CD14-positive monocyte (primary cell): ENCODE measurements around the gene MAMLD1. TPM values are rescaled to one million over a fixed set of nuclear protein-coding genes. Genes with fewer than 3 reads are reported as not detected.

Source experiments
- DNase-seq, 3 donors: peaks; one replicate each; pipeline ENCODE4 v3.0.0-alpha.2; 2011 to 2022
- H2AFZ ChIP-seq: 2 replicates; pipeline ENCODE4 v1.6.0; 2012; ENCODE audit warnings: mild to moderate bottlenecking, low read depth, low read length, inconsistent platforms; ENCODE audit not compliant: insufficient read depth, poor library complexity, severe bottlenecking
- H3K27ac ChIP-seq, 2 donors: 1 replicate in 1 of 2; 2 replicates in 1 of 2; pipeline ENCODE4 v1.5.1; 2012 to 2013; ENCODE audit warnings: low read length in 2 of 2, control low read depth in 1 of 2, inconsistent platforms in 1 of 2, low read depth in 1 of 2, mild to moderate bottlenecking in 1 of 2
- H3K27me3 ChIP-seq, 2 donors: one replicate each; pipeline versions ENCODE4 v1.6.0 to v1.6.1; 2011 to 2013; ENCODE audit warnings: low read length in 2 of 2; ENCODE audit not compliant: control insufficient read depth in 2 of 2, insufficient read depth in 2 of 2
- H3K36me3 ChIP-seq, 2 donors: replicated peaks in 1 of 2; 1 replicate in 1 of 2; 2 replicates in 1 of 2; pipeline versions ENCODE4 v1.5.1 to v1.6.1; 2012 to 2013; ENCODE audit warnings: low read length in 2 of 2, control low read depth in 1 of 2, inconsistent platforms in 1 of 2, mild to moderate bottlenecking in 1 of 2; ENCODE audit not compliant: insufficient read depth in 2 of 2, control insufficient read depth in 1 of 2
- H3K4me1 ChIP-seq, 2 donors: 1 replicate in 1 of 2; 2 replicates in 1 of 2; pipeline versions ENCODE4 v1.5.1 to v1.6.1; 2012 to 2013; ENCODE audit warnings: low read length in 2 of 2, control low read depth in 1 of 2, inconsistent platforms in 1 of 2, mild to moderate bottlenecking in 1 of 2, moderate library complexity in 1 of 2; ENCODE audit not compliant: insufficient read depth in 2 of 2, control insufficient read depth in 1 of 2
- H3K4me2 ChIP-seq: replicated peaks from 2 replicates; pipeline ENCODE3; 2012; ENCODE audit warnings: low read length, moderate library complexity, mild to moderate bottlenecking; ENCODE audit not compliant: poor library complexity, severe bottlenecking; ENCODE audit errors: extremely low read depth
- H3K4me3 ChIP-seq, 3 experiments: fragments of 200-600 bp in 1 of 3; sonication (generic) in 1 of 3; replicated peaks in 1 of 3; 1 replicate in 2 of 3; 2 replicates in 1 of 3; pipeline ENCODE4 v1.5.1; 2011 to 2013; ENCODE audit warnings: low read length in 3 of 3, mild to moderate bottlenecking in 3 of 3, control low read depth in 2 of 3, low read depth in 2 of 3, inconsistent platforms in 1 of 3, moderate library complexity in 1 of 3
- H3K79me2 ChIP-seq: 2 replicates; pipeline ENCODE4 v1.6.0; 2012; ENCODE audit warnings: mild to moderate bottlenecking, control low read depth, inconsistent platforms, low read length, moderate library complexity; ENCODE audit not compliant: insufficient read depth
- H3K9ac ChIP-seq: 2 replicates; pipeline ENCODE4 v1.6.0; 2017; ENCODE audit warnings: low read length, mild to moderate bottlenecking; ENCODE audit not compliant: insufficient read depth, poor library complexity, severe bottlenecking
- H3K9me3 ChIP-seq, 2 donors: replicated peaks in 1 of 2; 1 replicate in 1 of 2; 2 replicates in 1 of 2; pipeline versions ENCODE4 v1.5.1 to v1.6.1; 2012 to 2013; ENCODE audit warnings: low read length in 2 of 2, control low read depth in 1 of 2; ENCODE audit not compliant: control insufficient read depth in 1 of 2, insufficient read depth in 1 of 2
- H4K20me1 ChIP-seq: 2 replicates; pipeline ENCODE4 v1.6.0; 2012; ENCODE audit warnings: mild to moderate bottlenecking, low read length, control low read depth, moderate library complexity; ENCODE audit not compliant: insufficient read depth
- H3K27ac Mint-ChIP-seq, 7 donors: one replicate each; pipeline ENCODE4 v1.8.0; 2020; ENCODE audit warnings: mild to moderate bottlenecking in 7 of 7, mixed read lengths in 7 of 7, moderate library complexity in 6 of 7, inconsistent platforms in 2 of 7
- H3K27me3 Mint-ChIP-seq, 3 donors: one replicate each; pipeline ENCODE4 v1.8.0; 2021 to 2022; ENCODE audit warnings: low read depth in 3 of 3, mild to moderate bottlenecking in 3 of 3, mixed read lengths in 3 of 3, moderate library complexity in 3 of 3, inconsistent platforms in 1 of 3
- H3K36me3 Mint-ChIP-seq, 2 donors: one replicate each; pipeline ENCODE4 v1.8.0; 2020; ENCODE audit warnings: mixed read lengths in 2 of 2, inconsistent platforms in 1 of 2, mild to moderate bottlenecking in 1 of 2
- H3K4me1 Mint-ChIP-seq: one replicate; pipeline ENCODE4 v1.8.0; 2020; ENCODE audit warnings: mild to moderate bottlenecking, mixed read lengths
- H3K4me3 Mint-ChIP-seq, 2 donors: one replicate each; pipeline ENCODE4 v1.8.0; 2020; ENCODE audit warnings: mild to moderate bottlenecking in 2 of 2, mixed read lengths in 2 of 2, moderate library complexity in 1 of 2
- H3K9me3 Mint-ChIP-seq, 7 donors: one replicate each; pipeline ENCODE4 v1.8.0; 2020 to 2022; ENCODE audit warnings: mixed read lengths in 7 of 7, mild to moderate bottlenecking in 6 of 7, moderate library complexity in 6 of 7, inconsistent platforms in 2 of 7
- CTCF ChIP-seq: fragments of 200-600 bp; IDR thresholded peaks from one replicate; pipeline ENCODE4 v1.8.0; 2022; ENCODE audit warnings: antibody characterized with exemption, mild to moderate bottlenecking
- WGBS: methylation state at CpG from one replicate; pipeline ENCODE4 v1.1.5; 2013; ENCODE audit warnings: missing lambda C conversion rate; ENCODE audit not compliant: insufficient coverage; 5-methylcytosine and 5-hydroxymethylcytosine counted together
- intact Hi-C, 2 donors: fragments of 100-400 bp; cut with micrococcal nuclease; formaldehyde crosslinking; loops; one replicate each; pipeline versions ENCODE4 v1.15.0 to v1.15.1; 2023
- polyA plus RNA-seq, 3 donors: library from polyadenylated mRNA; depleted of rRNA in 1 of 3; unstranded in 2 of 3; stranded (reverse) in 1 of 3; fragments of 300-500 nt in 2 of 3; fragments of >200 nt in 1 of 3; fragmentation: Illumina TruSeq in 2 of 3; gene quantifications; 1 replicate in 2 of 3; 2 replicates in 1 of 3; pipeline ENCODE4 v1.2.3, GENCODE V29; 2012 to 2021

Gene MAMLD1
- polyA plus RNA-seq, 3 donors, result not detected

- Histone ChIP-seq H3K36me3 (no peaks in the 10 kb centered on the region), H2AFZ (no peak overlapping the region), H3K9ac (no peak overlapping the region), H3K4me1 (peaks cover 0 to under 1% of the 10 kb centered on the region in 2 donors), H3K27me3 (no peaks in the 10 kb centered on the region), H3K79me2 (no peaks in the 10 kb centered on the region), H3K4me3 (no peak overlapping the region), H3K27ac (no peak overlapping the region), H4K20me1 (no peaks in the 10 kb centered on the region), H3K4me2 (no peak overlapping the region), H3K9me3 (no peaks in the 10 kb centered on the region)
- no peaks in the 10 kb centered on the region for H3K27me3 Mint-ChIP-seq
- intact Hi-C loops, result no loop called here
- H3K4me1 Mint-ChIP-seq, result peaks cover 7% of the 10 kb centered on the region
- DNase-seq, result no peak
- TF ChIP-seq CTCF, result no peak
- H3K9me3 Mint-ChIP-seq, result peaks cover 0 to 1% (median 0%) of the 10 kb centered on the region in 7 donors
- no peaks in the 10 kb centered on the region for H3K36me3 Mint-ChIP-seq
- no peak overlapping the region for H3K4me3 Mint-ChIP-seq
- H3K27ac Mint-ChIP-seq, result no peak overlapping the region
These were observed 91.0 kb downstream of the MAMLD1 start for GRCh38 chrX:150454083-150454482.

DNA sequence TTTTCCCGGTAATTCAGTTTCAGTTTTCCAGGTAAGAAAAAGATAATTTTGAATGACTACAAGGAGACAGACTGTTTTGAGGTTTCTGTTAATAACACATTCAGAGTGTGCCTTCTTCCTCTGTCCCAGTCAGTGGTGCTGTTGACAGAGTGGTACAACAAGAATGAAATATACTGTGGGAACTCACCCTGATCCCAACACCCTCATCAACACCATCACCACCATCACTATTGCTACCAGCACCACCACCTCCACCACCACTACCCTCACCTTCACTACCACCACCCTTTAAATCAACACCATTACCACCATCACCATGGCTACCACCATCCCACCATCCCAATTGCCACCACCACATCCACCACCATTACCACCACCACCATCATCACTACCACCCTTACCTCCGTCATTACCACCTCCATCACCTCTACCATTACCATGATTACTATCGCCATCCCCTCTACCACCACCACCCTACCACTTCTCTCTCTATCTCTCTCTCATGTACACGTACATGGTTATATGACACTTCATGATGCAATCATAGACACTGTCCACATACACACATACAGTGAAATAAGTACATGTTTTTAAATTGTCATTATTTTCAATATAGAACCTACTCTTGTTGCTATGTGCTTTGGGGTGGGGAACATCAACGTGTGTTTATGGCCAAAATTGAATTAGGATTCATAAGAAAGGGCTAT, 91.5 kb downstream of the MAMLD1 start:
- no peaks in the 10 kb centered on the region for H3K36me3 ChIP-seq
- H3K4me3 ChIP-seq, result no peak overlapping the region
- Mint-ChIP-seq H3K36me3 (no peaks in the 10 kb centered on the region), H3K27me3 (peaks cover 0 to 2% (median 0%) of the 10 kb centered on the region in 3 donors), H3K4me1 (peaks cover 5% of the 10 kb centered on the region), H3K27ac (no peak overlapping the region), H3K4me3 (no peak overlapping the region), H3K9me3 (peaks cover 0 to 1% (median 0%) of the 10 kb centered on the region in 7 donors)
- no peak overlapping the region for H3K9ac ChIP-seq
- no peaks in the 10 kb centered on the region for H4K20me1 ChIP-seq
- DNase-seq, result no peak
- no peaks in the 10 kb centered on the region for H3K79me2 ChIP-seq
- no peaks in the 10 kb centered on the region for H3K4me1 ChIP-seq
- intact Hi-C loops, result no loop called here
- H3K27ac ChIP-seq, result no peak overlapping the region
- no peak overlapping the region for H3K4me2 ChIP-seq
- no peak overlapping the region for H2AFZ ChIP-seq
- H3K9me3 ChIP-seq, result no peaks in the 10 kb centered on the region
- TF ChIP-seq CTCF, result no peak
- WGBS, result 100% methylated on average over 1 of the region's 5 CpGs
- no peaks in the 10 kb centered on the region for H3K27me3 ChIP-seq
